SK-N-SH (cell line): ENCODE results near the gene SH2D3C.

Experiments
- CTCF ChIP-seq: fragments of 200-600 bp; sonication (generic); IDR thresholded peaks from 2 replicates; pipeline ENCODE4 v1.6.1; 2017; ENCODE audit warnings: antibody characterized with exemption, mild to moderate bottlenecking, moderate library complexity
- MXI1 ChIP-seq: IDR thresholded peaks from 2 replicates; pipeline ENCODE4 v1.6.1; 2012; ENCODE audit warnings: mild to moderate bottlenecking, low read depth, low read length, improper control_type of control experiment
- NRF1 ChIP-seq: IDR thresholded peaks from 2 replicates; pipeline ENCODE4 v1.6.1; 2012; ENCODE audit warnings: low read depth, mild to moderate bottlenecking, low read length
- RCOR1 ChIP-seq: fragments of 150-350 bp; IDR thresholded peaks from 2 replicates; pipeline ENCODE4 v1.6.1; 2017; ENCODE audit warnings: antibody characterized with exemption, low read length
- YY1 ChIP-seq: IDR thresholded peaks from 2 replicates; pipeline ENCODE4 v1.4.0; 2012; ENCODE audit warnings: low read depth, mild to moderate bottlenecking

GRCh38 chr9:127706836-127707241 lies 71.6 kb downstream of the SH2D3C start, which contains the start of gene CFAP157:
- TF ChIP-seq RCOR1: no peak
- no peak for TF ChIP-seq MXI1
- TF ChIP-seq CTCF: no peak
- no peak for TF ChIP-seq NRF1
- no peak for TF ChIP-seq YY1
